Stimulated activated CD8-positive, alpha-beta memory T cell treated with anti-CD3 and anti-CD28 coated beads, Interleukin-4, amount 100 ng/mL, for 24 hours (primary cell): ENCODE results near the gene RGL4.
A peak's percentile ranks its signal among the peaks of the same experiment; 100 is the strongest.
"Not testable (repeated sequence)": the region's sequence is repeated elsewhere in the genome, so short reads cannot be mapped to it uniquely, and the experiment has no call there.

ENCODE experiments used
- DNase-seq: peaks from one replicate; pipeline ENCODE4 v3.0.0-alpha.2; 2020; ENCODE audit warnings: low read depth

Gene RGL4

DNA sequence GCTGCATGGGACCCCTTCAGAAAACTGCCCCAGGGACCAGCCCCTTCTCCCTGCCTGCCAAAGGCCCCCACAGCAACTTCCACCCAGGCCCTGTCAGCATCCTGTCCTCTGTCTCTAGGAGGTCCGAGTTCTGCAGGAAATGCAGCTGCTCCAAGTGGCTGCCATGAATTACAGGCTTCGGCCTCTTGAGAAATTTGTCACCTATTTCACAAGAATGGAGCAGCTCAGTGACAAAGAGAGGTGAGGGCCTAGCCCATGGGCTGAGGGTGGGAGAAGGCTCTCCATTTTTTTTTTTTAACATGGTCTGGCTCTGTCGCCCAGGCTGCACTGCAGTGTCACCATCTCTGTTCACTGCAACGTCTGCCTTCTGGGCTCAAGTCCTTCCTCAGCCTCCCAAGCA, 7.3 kb downstream of the RGL4 start:
- no peak for DNase-seq

DNA sequence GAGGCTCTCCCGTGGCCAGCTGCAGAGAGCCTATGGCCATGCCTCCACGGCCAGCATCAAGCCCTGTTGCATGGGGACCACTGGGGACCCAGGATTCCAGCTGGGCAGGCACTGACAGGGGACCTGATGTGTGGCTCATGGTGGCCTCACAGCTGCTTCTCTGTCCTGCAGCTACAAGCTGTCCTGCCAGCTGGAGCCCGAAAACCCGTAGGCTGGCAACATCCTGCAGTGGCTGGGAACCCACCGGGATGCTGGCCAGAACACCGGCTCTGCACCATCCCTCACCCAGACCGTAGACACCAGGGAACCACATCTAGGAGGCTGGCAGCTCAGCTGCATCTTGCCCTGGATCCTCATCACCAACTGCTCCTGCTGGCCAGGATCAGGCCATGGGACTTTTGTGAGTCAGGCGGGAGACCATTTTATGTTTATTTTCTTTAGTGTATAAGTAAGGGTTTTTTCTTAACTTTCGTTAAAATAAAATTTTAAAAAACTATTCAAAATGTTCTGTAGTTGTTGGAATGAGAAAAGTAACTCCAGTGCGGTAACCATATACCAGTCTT, 7.9 kb downstream of the RGL4 start:
- no peak for DNase-seq

DNA sequence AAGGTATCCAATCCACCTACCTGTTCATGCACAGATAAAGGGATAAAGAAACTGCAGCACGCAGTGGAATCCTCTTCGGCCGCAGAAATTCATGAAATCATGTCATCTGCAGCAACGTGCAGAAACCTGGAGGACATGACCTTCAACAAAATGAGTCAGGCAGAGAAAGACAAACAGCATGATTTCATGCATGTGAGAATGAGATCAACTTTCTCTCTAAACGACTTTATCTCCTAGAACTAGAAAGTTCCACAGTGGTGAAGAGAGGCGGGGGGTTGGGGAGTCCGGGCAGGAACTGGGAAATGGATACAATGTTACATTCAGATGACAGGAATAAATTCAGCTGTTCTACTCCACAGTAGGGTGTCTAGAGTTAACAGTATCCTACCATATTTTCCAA, 9.9 kb downstream of the RGL4 start:
- no peak for DNase-seq

DNA sequence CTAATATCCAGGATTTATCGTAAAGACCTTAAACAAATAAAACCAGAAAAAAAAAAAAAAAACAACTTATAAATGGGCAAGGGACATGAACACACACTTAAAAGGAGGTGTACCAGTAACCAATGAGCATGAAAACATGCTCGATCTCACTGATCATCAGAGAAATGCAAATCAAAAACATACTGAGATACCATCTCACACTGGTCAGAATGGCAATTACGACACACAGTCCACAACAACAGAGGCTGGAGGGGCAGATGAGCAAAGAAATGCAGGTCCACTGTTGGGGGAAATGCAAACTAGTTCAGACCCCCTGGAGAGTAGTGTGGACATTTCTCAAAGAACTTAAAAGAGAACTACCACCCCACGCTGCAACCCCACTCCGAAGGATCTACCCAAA, 13.2 kb downstream of the RGL4 start:
- no peak for DNase-seq

DNA sequence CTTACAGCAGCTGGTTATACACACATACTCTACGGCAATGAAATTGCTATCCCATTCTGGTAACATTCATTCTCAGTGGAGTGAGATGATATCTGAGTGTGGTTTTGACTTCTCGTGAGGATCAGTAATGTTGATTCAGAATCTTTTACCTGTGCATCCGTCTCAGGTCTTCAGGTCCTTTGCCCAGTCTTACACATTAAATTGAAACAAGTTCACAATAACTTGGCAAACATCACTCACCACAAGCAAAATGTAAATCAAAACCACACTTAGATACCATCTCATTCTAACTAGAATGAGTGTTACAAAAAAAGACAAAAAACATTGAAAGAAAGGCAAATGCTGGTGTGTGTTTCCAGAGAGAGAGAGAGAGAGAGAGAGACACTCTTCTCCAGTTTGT, 14.0 kb downstream of the RGL4 start:
- DNase-seq: no peak

DNA sequence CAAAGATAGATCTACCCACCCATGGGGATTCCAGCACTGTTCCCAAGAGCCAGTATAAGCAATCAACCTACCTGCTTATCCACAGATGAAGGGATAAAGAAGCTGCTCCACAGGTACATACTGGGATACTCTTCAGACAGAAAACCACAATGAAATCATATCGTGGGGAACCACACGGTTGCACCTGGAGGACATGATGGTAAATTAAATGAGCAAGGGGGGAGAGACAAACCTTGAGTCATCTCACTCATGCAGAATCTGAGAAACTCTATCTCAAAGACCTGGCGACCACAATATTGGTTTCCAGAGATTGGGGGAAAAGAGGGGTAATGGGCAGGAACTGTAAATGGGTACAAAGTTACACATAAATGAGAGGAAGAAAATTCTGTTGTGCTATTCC, 14.5 kb downstream of the RGL4 start:
- no peak for DNase-seq

DNA sequence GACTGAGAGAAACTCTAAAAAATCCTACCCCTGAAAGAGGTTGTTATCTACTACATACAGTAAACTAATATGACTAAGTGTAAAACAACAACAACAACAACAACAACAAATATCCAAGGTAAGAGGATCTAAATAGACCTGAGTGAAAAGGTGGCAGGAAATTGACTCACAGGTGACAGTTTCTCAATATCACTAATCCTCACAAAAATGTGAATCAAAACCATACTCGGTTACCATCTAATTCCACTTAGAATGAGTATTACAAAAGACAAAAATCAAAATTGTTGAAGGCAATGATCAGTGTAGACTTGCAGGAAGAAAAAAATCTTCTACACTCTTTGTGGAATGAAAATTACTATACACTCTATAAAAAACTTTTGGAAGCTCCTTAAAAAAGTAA, 17.5 kb downstream of the RGL4 start:
- no peak for DNase-seq

DNA sequence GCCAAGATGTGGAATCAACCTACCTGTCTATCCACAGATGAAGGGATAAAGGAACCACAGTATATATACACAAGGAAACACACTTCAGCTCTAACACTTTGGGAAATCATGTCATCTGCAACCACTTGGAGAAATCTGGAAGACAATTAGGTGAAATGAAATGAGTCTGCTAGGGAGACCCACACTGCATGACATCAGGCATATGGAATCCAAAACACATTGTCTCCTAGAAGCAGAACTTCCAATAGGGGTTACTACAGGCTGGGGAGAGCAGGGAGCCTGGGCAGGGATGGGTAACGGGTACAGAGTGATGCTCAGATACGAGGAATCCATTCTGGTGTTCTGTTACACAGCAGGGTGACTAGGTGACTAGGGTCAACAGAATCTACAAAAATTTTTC, 18.3 kb downstream of the RGL4 start:
- DNase-seq: no peak

DNA sequence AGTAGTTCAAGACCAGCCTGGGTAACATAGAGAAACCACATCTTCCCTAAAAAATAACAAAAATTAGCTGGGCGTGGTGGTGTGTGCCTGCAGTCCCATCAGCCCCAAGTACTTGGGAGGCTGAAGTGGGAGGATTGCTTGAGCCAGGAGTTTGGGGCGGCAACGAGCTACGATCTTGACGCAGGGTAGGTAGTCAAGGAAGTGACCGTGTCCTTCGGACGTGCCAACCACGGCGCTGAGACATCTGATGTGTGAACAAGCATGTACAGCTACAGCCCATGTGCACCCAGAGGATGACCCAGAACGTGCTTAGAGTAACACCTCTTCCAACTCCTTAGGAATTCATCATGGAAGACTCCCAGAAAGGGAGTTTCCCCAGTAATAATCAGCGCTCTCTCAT, 21.4 kb downstream of the RGL4 start:
- DNase-seq: no peak

DNA sequence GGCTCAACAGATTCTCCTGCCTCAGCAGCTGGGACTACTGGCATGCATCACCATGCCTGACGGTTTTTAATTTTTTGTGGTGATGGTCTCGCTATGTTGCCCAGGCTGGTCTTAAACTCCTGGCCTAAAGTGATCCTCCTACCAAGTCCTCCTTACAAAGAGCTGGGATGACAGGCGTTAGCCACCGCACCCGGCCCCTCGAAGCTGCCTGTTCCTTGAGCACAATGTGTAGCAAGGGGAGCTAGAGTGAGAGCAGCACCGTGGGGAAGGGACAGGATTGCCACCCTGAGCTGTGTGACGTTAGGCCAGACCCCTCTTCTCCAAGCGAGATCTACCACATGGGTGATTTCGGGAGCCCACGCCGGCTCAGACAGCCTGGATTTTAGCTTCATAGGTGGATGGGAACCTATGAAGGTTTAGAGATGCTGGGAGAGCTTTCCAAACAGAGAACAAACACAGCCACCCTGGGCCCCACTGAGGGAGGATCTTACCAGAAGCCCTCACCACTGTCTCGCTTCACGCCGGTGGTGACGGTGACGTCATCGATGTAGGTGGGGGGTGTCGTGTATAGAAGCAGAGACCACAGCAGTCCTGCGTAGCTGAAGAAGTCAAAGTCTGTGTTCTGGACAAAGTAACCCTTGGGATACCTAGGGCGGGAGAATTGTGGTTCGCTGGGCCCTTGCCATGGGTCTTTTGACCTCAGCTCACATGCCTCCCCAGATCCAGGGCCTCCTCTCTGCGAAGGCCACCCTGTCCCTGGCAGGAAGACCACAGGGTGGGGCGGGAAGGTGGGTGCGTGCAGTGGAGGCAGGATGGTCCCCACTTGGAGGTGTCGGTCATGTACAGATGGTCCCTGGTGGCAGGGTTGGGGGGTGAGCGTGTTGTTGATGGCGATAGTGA, 23.1 kb downstream of the RGL4 start:
- no peak for DNase-seq

DNA sequence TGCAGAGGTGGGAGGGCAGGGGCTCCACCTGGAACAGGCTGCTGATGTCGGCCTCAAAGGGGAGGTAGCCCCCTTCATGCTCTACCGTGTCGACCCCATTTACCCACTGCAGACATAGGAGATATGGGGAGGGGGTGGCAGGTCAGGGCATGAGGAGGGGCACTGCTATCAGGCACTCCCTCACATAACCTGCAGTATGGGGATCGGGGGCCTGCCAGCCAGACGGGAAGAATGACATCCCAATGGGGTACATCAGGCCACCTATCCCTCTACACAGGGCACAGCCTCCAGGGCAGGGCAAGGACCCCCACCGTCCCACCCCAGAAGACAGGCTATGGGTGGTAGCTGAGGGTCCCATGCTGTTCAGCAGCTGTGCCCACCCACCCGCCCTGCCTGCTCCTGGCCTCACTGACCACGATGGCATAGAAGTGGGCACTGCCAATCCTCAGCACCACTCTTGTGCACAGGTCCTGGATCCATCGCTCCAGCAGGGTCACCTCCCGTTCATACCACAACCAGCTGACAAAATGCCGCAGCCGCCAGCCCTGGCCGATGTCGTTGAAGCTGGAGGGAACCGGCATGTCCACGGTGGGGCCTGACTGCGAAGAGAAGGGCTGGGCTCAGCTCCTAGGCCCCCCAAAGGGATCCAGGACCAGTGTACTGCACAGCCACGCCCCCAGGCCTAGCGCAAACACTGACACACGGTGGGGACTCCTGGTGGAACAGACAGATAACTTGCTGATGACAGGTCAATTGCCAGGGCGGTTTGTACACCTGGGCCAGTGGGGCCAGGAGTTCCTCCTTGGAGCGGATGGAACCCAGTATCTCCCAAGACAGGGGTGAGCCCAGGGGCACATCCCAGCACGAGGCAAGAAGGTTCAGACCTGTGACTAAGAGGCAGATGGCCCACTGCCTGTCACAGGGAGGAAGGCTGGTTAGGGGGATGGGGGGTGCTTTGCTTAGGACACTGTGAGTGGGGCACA, 24.1 kb downstream of the RGL4 start:
- DNase-seq: no peak

DNA sequence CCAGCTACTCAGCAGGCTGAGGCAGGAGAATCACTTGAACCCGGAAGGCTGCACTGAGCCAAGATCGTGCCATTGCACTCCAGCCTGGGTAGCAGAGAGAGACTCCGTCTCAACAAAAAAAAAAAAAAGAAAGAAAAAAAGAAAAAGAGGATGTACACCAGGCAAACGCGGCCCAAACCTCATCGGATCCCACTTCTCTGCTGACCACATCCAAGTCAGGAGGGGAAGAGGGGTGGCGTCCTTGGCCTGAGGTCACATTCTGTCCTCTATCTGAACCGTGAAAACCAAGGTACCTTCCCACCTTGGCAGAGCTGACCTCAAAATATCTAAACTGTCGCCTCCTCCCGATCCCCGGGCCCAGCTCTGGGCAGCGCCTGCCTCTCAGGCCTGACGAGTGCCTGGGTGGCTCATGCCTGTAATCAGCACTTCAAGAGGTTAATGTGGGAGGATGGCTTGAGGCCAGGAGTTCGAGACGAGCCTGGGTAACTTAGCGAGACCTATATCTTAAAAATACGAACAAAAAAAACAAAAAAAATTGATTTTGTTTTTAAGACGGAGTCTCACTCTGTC, 25.1 kb downstream of the RGL4 start:
- DNase-seq: no peak

DNA sequence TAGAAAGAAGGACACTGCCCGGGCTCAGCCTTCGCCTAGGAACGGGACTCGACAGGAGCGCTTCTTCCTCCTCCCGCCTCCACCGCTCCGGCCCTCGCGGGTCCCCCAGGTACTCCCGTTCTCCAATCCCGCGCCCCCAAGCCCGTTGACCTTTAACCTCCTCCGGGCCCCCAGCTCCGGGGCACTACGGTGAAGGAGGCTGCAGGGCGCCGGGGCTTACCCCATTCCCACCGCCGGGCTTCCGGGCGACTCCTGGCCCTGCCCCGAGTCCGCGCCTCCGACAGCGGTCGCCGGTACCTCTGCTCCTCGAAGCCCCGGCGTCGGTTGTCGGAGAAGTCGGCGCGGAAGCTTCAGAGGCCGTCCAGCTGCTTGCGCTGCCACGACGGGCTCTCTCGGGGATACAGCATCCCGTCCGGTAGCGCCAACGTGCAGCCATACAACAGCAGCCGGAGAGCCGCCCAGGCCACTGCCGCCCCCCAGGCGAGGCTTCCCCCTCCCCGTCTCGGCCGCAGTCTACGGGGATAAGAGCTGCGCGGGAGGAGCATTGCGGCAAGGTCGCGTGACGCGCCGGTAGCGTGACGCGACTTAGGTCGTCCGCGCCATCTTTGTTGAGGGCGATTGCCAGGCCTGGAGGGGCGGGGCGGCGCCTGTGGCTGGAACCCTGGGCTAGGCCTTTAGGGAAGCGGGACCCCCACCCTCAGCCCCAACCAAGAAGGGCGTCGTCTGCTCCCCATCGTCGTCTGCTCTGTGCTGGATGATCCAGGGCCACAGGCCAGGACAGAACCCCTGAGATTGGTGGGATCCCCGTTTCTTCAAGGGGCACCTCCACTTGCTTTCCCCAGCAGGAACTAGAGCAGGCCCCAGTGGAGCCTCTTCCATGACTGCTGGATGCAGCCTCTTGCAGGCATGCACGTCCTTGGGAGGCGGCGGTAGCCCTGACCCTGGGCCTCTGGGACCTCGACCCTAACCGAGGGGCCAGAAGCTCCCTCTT, 26.3 kb downstream of the RGL4 start:
- peak; percentile 74 for DNase-seq

DNA sequence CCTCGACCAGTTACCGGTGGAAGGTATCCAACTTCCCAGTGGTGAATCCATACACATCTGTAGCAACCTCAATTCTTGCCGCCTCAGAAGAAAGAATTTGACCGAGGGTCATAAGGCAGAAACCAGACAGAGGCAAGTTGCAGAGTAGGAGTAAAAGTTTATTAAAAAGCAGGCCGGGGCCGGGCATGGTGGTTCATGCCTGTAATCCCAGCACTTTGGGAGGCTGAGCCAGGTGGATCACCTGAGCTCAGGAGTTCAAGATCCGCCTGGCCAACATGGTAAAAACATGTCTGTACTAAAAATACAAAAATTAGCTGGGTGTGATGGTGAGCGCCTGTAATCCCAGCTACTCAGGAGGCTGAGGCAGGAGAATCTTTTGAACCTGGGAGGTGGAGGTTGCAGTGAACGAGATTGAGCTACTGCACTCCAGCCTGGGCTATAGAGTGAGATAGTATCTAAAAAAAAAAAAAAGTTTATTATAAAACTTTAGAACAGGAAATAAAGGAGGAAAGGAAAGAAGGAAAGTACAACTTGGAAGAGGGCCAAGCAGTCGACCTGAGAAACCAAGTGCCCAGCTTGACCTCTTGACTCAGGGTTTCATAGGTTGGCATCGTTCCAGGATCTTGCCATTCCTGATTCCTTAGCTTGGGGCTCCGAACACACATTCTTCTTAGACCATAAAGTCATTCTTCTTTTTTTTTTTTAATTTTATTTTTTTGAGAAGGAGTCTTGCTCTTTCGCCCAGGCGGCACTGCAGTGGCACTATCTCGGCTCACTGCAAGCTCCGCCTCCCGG, 27.8 kb downstream of the RGL4 start:
- no peak for DNase-seq

DNA sequence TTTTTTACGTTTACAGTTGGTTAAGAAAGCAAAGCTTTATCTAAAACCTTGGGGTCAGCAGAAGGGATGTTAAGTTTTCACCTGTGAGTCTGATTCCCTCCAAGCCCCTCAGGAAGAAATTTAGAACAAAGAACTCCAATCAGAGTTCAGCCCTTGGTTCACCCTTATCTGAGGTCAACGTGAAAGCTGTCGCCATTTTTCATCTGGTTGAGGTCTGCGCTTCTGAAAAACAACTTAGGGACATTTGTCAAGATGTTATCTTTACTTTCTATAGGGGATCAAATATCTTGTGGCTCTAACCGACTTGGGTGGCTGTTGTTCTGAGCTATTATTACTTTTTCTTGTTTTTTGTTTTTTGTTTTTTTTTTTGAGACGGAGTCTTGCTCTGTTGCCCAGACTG, 30.0 kb downstream of the RGL4 start:
- DNase-seq: no peak

DNA sequence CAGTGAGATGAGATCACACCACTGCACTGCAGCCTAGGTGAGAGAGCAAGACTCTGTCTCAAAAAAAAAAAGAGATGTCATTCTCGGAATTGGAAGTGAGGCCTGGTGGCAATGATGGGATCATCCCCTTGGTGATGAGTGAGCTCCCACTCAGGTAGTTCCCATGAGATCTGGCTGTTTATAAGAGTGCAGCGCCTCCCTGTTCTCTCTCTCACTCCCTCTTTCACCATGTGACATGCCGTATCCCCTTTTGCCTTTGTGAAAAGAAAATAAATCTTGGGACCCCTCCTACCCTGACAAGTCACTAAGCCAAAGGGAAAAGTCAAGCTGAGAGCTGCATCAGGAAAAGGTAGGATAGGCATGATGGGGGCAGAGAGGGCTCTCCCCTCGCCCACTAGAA, 31.3 kb downstream of the RGL4 start:
- no peak for DNase-seq

DNA sequence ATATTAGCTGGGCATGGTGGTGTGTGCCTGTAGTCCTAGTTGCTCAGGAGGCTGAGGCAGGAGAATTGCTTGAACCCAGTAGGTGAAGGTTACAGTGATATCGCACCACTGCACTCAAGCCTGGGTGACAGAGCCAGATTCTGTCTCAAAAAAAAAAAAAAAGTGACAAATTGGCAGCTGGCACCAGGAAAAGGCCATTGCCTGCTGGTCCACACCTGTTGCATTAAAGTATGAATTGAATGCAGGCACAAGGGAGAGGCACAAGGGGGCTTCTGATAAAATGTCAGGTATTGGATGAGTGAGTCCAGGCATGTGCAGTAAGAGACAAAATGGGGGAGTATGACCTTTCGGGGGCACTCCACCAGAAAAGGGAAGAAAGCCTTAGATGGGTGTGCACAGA, 31.9 kb downstream of the RGL4 start:
- DNase-seq: no peak

DNA sequence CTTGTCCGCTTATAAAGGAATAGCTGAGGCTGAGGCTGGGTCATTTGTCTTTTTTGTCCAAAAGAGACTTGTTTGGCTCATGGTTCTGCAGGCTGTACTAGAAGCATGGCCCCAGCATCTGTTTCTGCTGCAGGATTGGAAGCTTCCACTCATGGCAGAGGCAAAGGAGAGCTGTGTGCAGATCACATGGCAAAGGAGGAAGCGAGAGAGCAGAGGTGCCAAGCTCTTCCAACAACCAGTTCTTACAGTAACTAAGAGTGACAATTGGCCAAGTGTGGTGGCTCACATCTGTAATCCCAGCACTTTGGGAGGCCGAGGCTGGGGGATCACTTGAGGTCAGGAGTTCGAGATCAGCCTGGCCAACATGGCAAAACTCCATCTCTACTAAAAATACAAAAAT, 37.3 kb downstream of the RGL4 start:
- not testable (repeated sequence) for DNase-seq

DNA sequence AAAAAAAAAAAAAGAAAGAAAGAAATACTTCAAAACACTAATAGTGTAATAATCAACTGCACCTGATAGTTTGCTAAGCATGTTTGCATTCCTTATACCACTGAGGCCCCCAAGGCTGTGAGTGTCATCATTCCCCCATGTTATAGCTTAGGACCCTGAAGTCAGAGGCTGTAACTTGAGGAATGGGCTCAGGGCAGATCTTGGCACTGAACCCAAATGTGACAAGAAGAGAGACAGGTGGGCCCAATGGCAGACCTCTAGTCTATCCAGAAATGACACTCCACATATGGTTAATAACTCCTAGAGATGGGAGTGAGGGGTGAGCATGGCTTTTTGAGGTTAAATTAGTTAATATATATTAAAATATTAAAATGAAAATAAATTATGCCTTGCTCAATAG, 46.9 kb downstream of the RGL4 start:
- no peak for DNase-seq
